Vagina (tissue), 2 donors: Measurements from ENCODE around the gene BCR. TPM values are rescaled to one million over a fixed set of nuclear protein-coding genes. Genes with fewer than 3 reads are reported as not detected.

ENCODE experiments used
- DNase-seq, 2 donors: peaks; one replicate each; pipeline ENCODE4 v3.0.0-alpha.2; 2017; ENCODE audit errors: extremely low spot score in 2 of 2
- H3K27ac ChIP-seq: fragments of 200-600 bp; sonication (generic); one replicate; pipeline ENCODE4 v1.5.1; 2019
- H3K27me3 ChIP-seq: fragments of 200-600 bp; sonication (generic); one replicate; pipeline ENCODE4 v1.5.1; 2019
- H3K36me3 ChIP-seq, 2 donors: fragments of 200-600 bp; sonication (generic); one replicate each; pipeline ENCODE4 v1.5.1; 2017 to 2019
- H3K4me1 ChIP-seq: fragments of 200-600 bp; sonication (generic); one replicate; pipeline ENCODE4 v1.5.1; 2019
- H3K4me3 ChIP-seq, 2 donors: fragments of 200-600 bp; sonication (generic); 1 replicate in 1 of 2; 2 replicates in 1 of 2; pipeline ENCODE4 v1.5.1; 2016 to 2019
- H3K9me3 ChIP-seq: fragments of 200-600 bp; sonication (generic); one replicate; pipeline ENCODE4 v1.5.1; 2019
- POLR2A ChIP-seq, 2 donors: fragments of 450-650 bp; IDR thresholded peaks; one replicate each; pipeline ENCODE4 v1.6.1; 2017; ENCODE audit warnings: antibody characterized with exemption in 2 of 2, mild to moderate bottlenecking in 2 of 2, moderate library complexity in 2 of 2
- POLR2AphosphoS5 ChIP-seq, 2 donors: sonication (generic); formaldehyde crosslinking; IDR thresholded peaks; one replicate each; pipeline ENCODE4 v1.9.0; 2017; ENCODE audit warnings: antibody characterized with exemption in 2 of 2, mild to moderate bottlenecking in 2 of 2, low read depth in 1 of 2; ENCODE audit not compliant: insufficient read depth in 1 of 2
- intact Hi-C: fragments of 100-400 bp; cut with DNase I; formaldehyde crosslinking; loops from one replicate; pipeline ENCODE4 v1.15.1; 2023
- total RNA-seq: library from RNA; depleted of rRNA; stranded (reverse); fragments of >200 nt; gene quantifications from one replicate; pipeline ENCODE4 v1.2.3, GENCODE V29; 2016
- TF ChIP-seq, protein P1 (sequence below), 3 experiments: fragments of 450-650 bp in 2 of 3; fragments of 200-600 bp in 1 of 3; sonication (generic) in 1 of 3; IDR thresholded peaks; one replicate each; pipeline ENCODE4 v1.5.1; 2017 to 2019; ENCODE audit warnings: antibody characterized with exemption in 3 of 3, mild to moderate bottlenecking in 2 of 3, moderate library complexity in 2 of 3

Gene BCR
- total RNA-seq, 1 donor from 2014 or later, result 52.5 TPM

DNA sequence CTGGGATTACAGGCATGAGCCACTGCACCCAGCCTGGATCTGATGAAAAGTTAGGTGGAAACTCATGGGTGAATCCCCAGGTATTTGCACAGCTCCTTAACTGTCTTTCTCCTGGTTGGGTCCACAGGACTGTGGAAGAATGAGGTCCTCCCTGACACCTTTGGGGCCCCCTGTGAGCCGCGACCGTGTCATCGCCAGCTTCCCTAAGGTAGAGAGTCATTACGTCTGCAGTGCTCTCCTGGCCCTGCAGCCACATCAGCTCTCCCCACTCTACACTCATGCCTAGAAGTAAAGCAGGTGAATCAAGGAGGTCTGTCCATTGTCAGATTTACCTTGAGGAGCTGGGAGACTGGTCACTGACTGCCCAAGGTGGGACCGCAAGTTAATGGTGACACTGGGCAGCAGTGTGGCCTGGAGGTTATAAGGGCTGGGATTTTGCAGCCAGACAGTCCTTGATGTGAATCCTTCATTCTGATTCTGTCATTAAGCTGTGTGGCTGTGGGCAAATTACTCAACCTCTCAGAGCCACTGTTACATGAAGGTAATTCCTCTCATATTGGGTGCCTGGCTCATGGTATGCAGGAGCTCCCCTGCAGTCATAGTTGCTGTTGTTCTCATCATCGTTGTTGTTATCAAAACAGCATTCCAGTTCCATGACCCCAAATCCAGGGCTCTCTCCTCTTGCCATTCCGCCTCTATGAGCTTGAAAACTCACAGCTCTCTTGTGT lies 33.7 kb upstream of the BCR start:
- H3K27me3 ChIP-seq, result no peaks in the 10 kb centered on the region
- H3K27ac ChIP-seq, result peak overlapping the region; percentile 36

DNA sequence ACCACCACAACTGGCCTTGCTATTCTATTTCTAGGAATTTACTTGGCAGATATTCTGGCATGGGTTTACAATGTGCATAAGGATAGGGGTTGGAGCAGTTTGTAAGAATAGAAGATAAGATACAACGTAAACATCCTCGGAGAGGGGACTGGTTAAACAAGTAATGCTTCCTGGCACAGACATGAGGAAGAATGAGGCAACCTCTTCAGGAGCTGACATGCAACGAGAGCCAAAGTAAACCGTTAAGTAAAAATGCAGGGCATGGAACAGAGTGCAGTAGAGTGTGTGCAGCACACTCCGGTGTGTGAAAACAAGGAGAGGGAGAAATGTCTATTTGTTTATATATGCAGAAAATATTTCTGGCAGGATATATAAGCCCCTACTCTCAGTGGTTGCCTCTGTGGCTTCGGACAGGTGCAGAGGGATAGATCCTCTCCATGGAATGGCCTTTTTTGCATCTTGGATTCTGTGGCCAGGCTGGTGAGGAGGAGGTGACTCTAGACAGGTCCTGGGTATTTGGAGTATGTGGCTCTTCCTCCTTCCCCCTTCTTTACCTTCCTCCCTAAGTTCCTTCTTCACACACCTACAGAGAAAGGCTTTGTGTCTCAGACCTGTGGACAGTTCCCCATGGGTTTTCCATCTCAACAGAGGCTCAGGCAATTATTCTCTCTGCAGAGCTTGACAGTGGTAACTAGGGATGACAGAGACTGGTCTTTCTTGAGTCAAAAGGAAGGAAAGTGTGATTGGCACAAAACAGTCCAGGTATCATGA lies 32.5 kb upstream of the BCR start:
- peak overlapping the region; percentile 36 for H3K27ac ChIP-seq
- no peak overlapping the region for H3K4me3 ChIP-seq
- no peaks in the 10 kb centered on the region for H3K27me3 ChIP-seq
- TF ChIP-seq, protein P1, sequence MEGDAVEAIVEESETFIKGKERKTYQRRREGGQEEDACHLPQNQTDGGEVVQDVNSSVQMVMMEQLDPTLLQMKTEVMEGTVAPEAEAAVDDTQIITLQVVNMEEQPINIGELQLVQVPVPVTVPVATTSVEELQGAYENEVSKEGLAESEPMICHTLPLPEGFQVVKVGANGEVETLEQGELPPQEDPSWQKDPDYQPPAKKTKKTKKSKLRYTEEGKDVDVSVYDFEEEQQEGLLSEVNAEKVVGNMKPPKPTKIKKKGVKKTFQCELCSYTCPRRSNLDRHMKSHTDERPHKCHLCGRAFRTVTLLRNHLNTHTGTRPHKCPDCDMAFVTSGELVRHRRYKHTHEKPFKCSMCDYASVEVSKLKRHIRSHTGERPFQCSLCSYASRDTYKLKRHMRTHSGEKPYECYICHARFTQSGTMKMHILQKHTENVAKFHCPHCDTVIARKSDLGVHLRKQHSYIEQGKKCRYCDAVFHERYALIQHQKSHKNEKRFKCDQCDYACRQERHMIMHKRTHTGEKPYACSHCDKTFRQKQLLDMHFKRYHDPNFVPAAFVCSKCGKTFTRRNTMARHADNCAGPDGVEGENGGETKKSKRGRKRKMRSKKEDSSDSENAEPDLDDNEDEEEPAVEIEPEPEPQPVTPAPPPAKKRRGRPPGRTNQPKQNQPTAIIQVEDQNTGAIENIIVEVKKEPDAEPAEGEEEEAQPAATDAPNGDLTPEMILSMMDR (IDR thresholded peaks at IDR 0.05), result no peak
- peak in 1 of 2 donors; percentile 77 for TF ChIP-seq POLR2AphosphoS5 (IDR thresholded peaks at IDR 0.05; ENCODE audit: insufficient read depth in 1 of 2, low read depth in 1 of 2)
- peaks cover 0 to 6% of the 10 kb centered on the region in 2 donors for H3K36me3 ChIP-seq
- H3K4me1 ChIP-seq, result peaks cover 21% of the 10 kb centered on the region
- DNase-seq, result no peak
- H3K9me3 ChIP-seq, result no peaks in the 10 kb centered on the region
- intact Hi-C loops, result no loop called here

More for the DNA sequence above, 33.7 kb upstream of the BCR start:
- peaks cover 32% of the 10 kb centered on the region for H3K4me1 ChIP-seq
- peaks cover 0 to 6% of the 10 kb centered on the region in 2 donors for H3K36me3 ChIP-seq
- no peak for TF ChIP-seq POLR2AphosphoS5 (IDR thresholded peaks at IDR 0.05; ENCODE audit: insufficient read depth in 1 of 2, low read depth in 1 of 2)
- no peak for TF ChIP-seq POLR2A (IDR thresholded peaks at IDR 0.05)
- TF ChIP-seq, protein P1 (IDR thresholded peaks at IDR 0.05), result no peak
- no peaks in the 10 kb centered on the region for H3K9me3 ChIP-seq
- DNase-seq, result no peak
- intact Hi-C loops, result no loop called here
- no peak overlapping the region for H3K4me3 ChIP-seq

DNA sequence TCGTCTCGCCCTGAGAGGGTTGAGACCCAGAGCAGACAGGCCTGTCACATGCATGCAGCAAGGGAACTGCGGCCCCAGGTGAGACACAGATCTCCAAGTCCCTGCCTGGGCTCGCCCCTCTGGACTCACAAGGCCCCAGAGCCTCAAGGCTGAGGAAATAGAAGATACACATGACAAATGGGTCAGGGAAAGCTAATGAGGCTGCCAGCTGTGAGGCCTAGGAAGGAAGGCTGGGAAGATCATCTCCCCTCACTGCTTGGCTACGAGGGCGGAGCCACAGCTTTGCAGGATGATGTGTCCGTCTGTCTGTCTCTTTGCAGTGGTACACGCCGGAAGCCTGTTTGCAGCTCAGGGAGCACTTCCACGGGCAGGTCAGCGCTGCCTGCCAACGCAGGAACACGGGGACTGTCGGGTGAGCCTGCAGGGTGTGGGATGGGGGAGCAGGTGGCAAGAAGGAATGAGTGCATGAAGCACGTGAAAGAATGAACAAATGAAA lies 30.5 kb upstream of the BCR start:
- Histone ChIP-seq H3K4me1 (peaks cover 15% of the 10 kb centered on the region), H3K27ac (no peak overlapping the region), H3K27me3 (no peaks in the 10 kb centered on the region), H3K9me3 (no peaks in the 10 kb centered on the region), H3K36me3 (peaks cover 0 to 6% of the 10 kb centered on the region in 2 donors), H3K4me3 (no peak overlapping the region)
- no peak for DNase-seq
- TF ChIP-seq POLR2A (IDR thresholded peaks at IDR 0.05) (no peak), POLR2AphosphoS5 (IDR thresholded peaks at IDR 0.05; ENCODE audit: insufficient read depth in 1 of 2, low read depth in 1 of 2) (no peak)
- TF ChIP-seq, protein P1 (IDR thresholded peaks at IDR 0.05), result no peak
- intact Hi-C loops, result no loop called here

DNA sequence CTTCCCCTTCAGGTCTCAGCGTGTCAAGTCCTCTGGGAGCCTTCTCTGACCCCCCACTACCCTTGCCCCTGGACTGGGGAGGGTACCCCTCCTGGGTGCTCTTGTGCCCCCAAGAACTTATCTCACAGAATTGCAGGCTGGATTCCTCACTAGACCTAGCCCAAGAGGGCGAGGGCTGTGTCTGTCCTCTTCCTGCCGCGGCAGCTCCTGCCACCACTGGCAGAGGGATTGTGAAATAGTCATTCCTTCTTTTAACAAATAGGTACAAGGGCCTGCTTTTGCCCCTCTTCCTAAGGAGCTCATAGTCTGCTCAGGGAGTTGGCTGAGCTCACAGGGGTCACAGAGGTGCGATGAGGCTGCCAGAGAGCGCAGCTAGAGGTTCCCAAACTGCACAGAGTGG lies 29.5 kb upstream of the BCR start:
- intact Hi-C loops, result no loop called here
- no peak overlapping the region for H3K27ac ChIP-seq
- H3K9me3 ChIP-seq, result no peaks in the 10 kb centered on the region
- H3K27me3 ChIP-seq, result no peaks in the 10 kb centered on the region
- peaks cover 6% of the 10 kb centered on the region for H3K4me1 ChIP-seq
- no peak for DNase-seq
- peaks cover 0 to 6% of the 10 kb centered on the region in 2 donors for H3K36me3 ChIP-seq
- TF ChIP-seq, protein P1 (IDR thresholded peaks at IDR 0.05), result no peak
- no peak for TF ChIP-seq POLR2AphosphoS5 (IDR thresholded peaks at IDR 0.05; ENCODE audit: insufficient read depth in 1 of 2, low read depth in 1 of 2)
- TF ChIP-seq POLR2A (IDR thresholded peaks at IDR 0.05), result no peak
- no peak overlapping the region for H3K4me3 ChIP-seq
